Thyroid gland (tissue), 4 donors: ENCODE measurements around the gene TSSK1B. TPM values are rescaled to one million over a fixed set of nuclear protein-coding genes. Genes with fewer than 3 reads are reported as not detected.

Source experiments
- DNase-seq, 2 donors: peaks; one replicate each; pipeline ENCODE4 v3.0.0-alpha.2; 2019
- H3K27ac ChIP-seq, 3 donors: fragments of 200-600 bp; sonication (generic); 1 replicate in 2 of 3; 2 replicates in 1 of 3; pipeline ENCODE4 v1.5.1; 2016 to 2019; ENCODE audit warnings: mild to moderate bottlenecking in 1 of 3, moderate library complexity in 1 of 3
- H3K27me3 ChIP-seq: fragments of 200-600 bp; sonication (generic); one replicate; pipeline ENCODE4 v1.5.1; 2019
- H3K36me3 ChIP-seq, 2 donors: fragments of 200-600 bp; sonication (generic); one replicate each; pipeline ENCODE4 v1.5.1; 2016 to 2019
- H3K4me1 ChIP-seq, 2 donors: fragments of 200-600 bp; sonication (generic); one replicate each; pipeline ENCODE4 v1.5.1; 2017 to 2019
- H3K4me3 ChIP-seq, 3 donors: fragments of 200-600 bp; sonication (generic); replicated peaks in 1 of 3; 1 replicate in 2 of 3; 2 replicates in 1 of 3; pipeline ENCODE4 v1.5.1; 2016; ENCODE audit warnings: mild to moderate bottlenecking in 1 of 3
- H3K9me3 ChIP-seq: fragments of 200-600 bp; sonication (generic); one replicate; pipeline ENCODE4 v1.5.1; 2017
- POLR2A ChIP-seq, 2 donors: fragments of 450-650 bp; IDR thresholded peaks; one replicate each; pipeline ENCODE4 v1.6.1; 2017; ENCODE audit warnings: antibody characterized with exemption in 2 of 2, mild to moderate bottlenecking in 2 of 2, moderate library complexity in 1 of 2
- WGBS, 2 donors: methylation state at CpG; one replicate each; pipeline ENCODE4 v1.1.5; 2017; 5-methylcytosine and 5-hydroxymethylcytosine counted together
- intact Hi-C: fragments of 100-400 bp; cut with DNase I; formaldehyde crosslinking; loops from one replicate; pipeline ENCODE4 v1.15.1; 2023
- total RNA-seq, 4 donors: library from RNA; depleted of rRNA; stranded (reverse); fragments of >200 nt; gene quantifications; one replicate each; pipeline ENCODE4 v1.2.3, GENCODE V29; 2016
- TF ChIP-seq, protein P1 (sequence below), 6 experiments: fragments of 200-600 bp in 3 of 6; fragments of 450-650 bp in 3 of 6; sonication (generic) in 3 of 6; IDR thresholded peaks; one replicate each; pipeline ENCODE4 v1.5.1; 2016 to 2019; ENCODE audit warnings: antibody characterized with exemption in 6 of 6, mild to moderate bottlenecking in 2 of 6, inconsistent platforms in 1 of 6, moderate library complexity in 1 of 6

TSSK1B gene
- total RNA-seq, 4 donors from 2014 or later = 0.25 to 0.40 TPM; not detected in 2

DNA sequence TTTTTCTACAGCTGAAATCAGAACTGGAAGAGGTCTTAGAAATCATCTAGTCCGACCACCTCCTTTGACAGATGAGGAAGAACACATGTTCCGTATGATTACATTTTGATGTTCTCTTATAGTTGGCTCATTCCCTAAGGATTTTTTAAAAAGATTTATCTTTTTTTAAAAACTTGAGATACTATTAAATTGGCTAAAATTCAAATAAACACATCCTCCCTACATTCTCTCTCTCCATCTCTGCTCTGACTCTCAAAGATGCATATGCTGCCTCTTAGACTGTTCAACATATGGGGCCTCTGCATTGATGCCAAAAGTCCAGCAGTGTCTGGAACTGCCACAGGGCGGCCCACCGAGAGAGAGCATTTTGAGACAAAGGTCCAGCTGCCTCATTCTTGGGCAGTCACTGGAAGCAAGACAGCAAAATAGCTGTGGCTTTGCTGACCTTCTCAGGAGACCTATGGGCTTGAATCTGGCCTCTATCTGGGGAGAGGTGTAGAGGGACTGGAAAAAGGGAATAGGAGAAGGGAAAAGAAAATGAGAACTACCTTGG is 12.8 kb upstream of the TSSK1B start:
- no peaks in the 10 kb centered on the region for H3K9me3 ChIP-seq
- DNase-seq = no peak
- intact Hi-C loops = no loop called here
- no peaks in the 10 kb centered on the region for H3K27me3 ChIP-seq
- no peak overlapping the region for H3K4me3 ChIP-seq
- no peaks in the 10 kb centered on the region for H3K4me1 ChIP-seq
- no peak overlapping the region for H3K27ac ChIP-seq
- TF ChIP-seq POLR2A (IDR thresholded peaks at IDR 0.05) = no peak
- TF ChIP-seq, protein P1, sequence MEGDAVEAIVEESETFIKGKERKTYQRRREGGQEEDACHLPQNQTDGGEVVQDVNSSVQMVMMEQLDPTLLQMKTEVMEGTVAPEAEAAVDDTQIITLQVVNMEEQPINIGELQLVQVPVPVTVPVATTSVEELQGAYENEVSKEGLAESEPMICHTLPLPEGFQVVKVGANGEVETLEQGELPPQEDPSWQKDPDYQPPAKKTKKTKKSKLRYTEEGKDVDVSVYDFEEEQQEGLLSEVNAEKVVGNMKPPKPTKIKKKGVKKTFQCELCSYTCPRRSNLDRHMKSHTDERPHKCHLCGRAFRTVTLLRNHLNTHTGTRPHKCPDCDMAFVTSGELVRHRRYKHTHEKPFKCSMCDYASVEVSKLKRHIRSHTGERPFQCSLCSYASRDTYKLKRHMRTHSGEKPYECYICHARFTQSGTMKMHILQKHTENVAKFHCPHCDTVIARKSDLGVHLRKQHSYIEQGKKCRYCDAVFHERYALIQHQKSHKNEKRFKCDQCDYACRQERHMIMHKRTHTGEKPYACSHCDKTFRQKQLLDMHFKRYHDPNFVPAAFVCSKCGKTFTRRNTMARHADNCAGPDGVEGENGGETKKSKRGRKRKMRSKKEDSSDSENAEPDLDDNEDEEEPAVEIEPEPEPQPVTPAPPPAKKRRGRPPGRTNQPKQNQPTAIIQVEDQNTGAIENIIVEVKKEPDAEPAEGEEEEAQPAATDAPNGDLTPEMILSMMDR (IDR thresholded peaks at IDR 0.05) = no peak
- 69 to 82% methylated on average over 4 of the region's 4 CpGs for WGBS, 2 donors
- no peaks in the 10 kb centered on the region for H3K36me3 ChIP-seq

DNA sequence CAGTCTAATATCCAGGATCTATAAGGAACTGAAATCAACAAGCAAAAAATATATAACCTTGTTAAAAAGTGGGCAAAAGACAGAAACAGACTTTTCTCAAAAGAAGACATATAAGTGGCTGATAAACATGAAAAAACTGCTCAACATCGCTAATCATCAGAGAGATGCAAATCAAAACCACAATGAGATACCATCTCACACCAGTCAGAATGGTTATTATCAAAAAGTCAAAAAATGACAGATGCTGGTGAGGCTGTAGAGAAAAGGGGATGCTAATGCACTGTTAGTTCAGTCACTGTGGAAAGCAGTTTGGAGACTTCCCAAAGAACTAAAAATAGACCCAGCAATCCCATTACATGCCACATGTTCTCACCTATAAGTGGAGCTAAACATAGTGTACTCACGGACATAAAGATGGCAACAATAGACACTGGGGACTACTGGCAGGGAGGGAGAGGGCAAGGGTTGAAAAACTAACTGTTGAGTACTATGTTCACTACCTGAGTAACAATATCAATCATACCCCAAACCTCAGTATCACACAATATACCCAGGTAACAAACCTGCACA is 11.7 kb upstream of the TSSK1B start:
- Histone ChIP-seq H3K4me1 (no peaks in the 10 kb centered on the region), H3K27ac (no peak overlapping the region), H3K9me3 (no peaks in the 10 kb centered on the region), H3K27me3 (no peaks in the 10 kb centered on the region), H3K36me3 (no peaks in the 10 kb centered on the region), H3K4me3 (no peak overlapping the region)
- DNase-seq = no peak
- intact Hi-C loops = no loop called here
- no peak for TF ChIP-seq POLR2A (IDR thresholded peaks at IDR 0.05)
- TF ChIP-seq, protein P1 (IDR thresholded peaks at IDR 0.05) = no peak
- WGBS, 2 donors = 82 to 92% methylated on average over 2 of the region's 2 CpGs

DNA sequence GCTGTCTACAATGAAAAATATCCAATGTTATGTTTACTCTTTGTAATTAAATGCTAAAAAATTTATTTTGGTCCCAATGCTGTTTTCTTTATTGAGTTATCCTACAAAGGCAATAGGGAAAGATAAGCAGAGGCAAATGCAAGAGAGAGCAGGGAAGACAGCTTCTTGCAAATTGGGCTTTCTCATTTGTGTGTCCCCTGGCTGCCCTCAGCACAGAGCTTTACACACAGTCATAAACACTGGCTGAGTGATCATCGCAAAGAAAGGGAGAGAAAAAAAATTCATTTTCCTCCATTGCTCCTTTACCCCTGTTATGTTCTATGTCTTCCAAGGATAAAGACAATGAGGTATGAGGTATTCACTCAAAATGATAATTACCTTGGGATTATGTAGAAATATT is 2.3 kb upstream of the TSSK1B start:
- Histone ChIP-seq H3K9me3 (no peaks in the 10 kb centered on the region), H3K27me3 (no peaks in the 10 kb centered on the region), H3K4me3 (no peak overlapping the region), H3K4me1 (no peaks in the 10 kb centered on the region), H3K36me3 (no peaks in the 10 kb centered on the region), H3K27ac (no peak overlapping the region)
- no peak for TF ChIP-seq POLR2A (IDR thresholded peaks at IDR 0.05)
- TF ChIP-seq, protein P1 (IDR thresholded peaks at IDR 0.05) = no peak
- DNase-seq = no peak
- intact Hi-C loops = no loop called here
- 76 to 83% methylated on average over 1 of the region's 1 CpG for WGBS, 2 donors

DNA sequence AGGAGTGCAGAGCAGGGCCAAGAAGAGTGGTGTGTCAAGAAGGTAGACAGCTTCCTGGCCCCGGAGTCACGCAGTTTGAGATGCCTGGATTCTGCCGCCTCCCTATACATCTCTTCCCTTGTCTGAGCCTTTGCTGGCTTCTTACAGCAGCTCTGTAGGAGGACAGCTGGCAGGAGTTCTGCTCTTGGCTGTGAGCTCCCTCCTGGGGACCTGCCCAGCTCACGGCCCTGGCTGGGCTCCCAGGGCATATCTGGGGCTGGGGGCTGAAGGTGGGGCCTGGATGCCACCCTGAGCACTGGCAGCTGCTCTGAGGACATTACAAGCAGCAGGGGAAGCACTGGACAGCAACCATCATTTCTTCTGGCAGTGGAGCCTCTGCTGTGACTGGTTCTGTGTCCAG is 786 bp upstream of the TSSK1B start:
- Histone ChIP-seq H3K27ac (no peak overlapping the region), H3K9me3 (no peaks in the 10 kb centered on the region), H3K4me3 (no peak overlapping the region), H3K36me3 (no peaks in the 10 kb centered on the region), H3K4me1 (no peaks in the 10 kb centered on the region), H3K27me3 (no peaks in the 10 kb centered on the region)
- intact Hi-C loops = no loop called here
- WGBS, 2 donors = 76 to 85% methylated on average over 4 of the region's 4 CpGs
- DNase-seq = no peak
- TF ChIP-seq, protein P1 (IDR thresholded peaks at IDR 0.05) = no peak
- TF ChIP-seq POLR2A (IDR thresholded peaks at IDR 0.05) = no peak

DNA sequence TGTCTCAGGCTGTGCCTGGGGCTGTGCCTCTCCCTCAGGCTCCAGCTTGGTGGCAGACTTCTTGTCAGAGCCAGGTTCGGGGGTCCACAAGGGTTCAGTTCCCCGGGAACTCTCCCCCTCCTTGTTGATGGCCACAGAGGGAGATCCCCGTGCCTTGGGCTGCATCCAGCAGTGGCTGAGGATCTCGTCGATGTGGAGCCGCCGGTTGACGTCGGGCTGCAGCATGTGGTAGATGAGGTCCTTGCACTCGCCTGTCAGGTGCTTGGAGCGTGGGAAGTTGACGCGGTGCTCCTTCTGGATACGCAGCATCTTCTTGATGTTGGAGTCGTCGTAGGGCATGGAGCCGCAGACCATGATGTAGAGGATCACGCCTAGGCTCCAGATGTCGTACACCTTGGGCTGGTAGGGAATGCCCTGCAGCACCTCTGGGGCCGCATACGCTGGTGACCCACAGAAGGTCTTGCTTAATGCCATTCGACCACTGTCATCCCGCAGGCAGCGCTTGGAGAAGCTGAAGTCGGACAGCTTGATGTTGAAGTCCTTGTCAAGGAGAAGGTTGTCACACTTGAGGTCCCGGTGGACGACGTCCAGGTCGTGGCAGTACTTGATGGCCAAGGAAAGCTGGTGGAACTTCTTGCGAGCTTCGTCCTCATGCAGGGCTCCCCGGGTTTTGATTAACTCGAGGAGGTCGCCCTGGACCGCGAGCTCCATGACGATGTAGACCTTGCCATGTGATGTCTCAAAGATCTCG is 752 bp downstream of the TSSK1B start:
- no peak overlapping the region for H3K4me3 ChIP-seq
- no peaks in the 10 kb centered on the region for H3K9me3 ChIP-seq
- H3K4me1 ChIP-seq = no peaks in the 10 kb centered on the region
- no peaks in the 10 kb centered on the region for H3K36me3 ChIP-seq
- no peak overlapping the region for H3K27ac ChIP-seq
- DNase-seq = no peak
- intact Hi-C loops = no loop called here
- H3K27me3 ChIP-seq = no peaks in the 10 kb centered on the region
- WGBS, 2 donors = 94 to 97% methylated on average over 31 to 36 of the region's 38 CpGs
- TF ChIP-seq, protein P1 (IDR thresholded peaks at IDR 0.05) = no peak
- TF ChIP-seq POLR2A (IDR thresholded peaks at IDR 0.05) = no peak
